ENCODE data around the gene ZNF574.
"Not testable (repeated sequence)": the region's sequence is repeated elsewhere in the genome, so short reads cannot be mapped to it uniquely, and the experiment has no call there.

Gene ZNF574

GRCh38 chr19:42081584-42082203 lies 5.7 kb downstream of the ZNF574 start:
- no peak for DNase-seq

DNA sequence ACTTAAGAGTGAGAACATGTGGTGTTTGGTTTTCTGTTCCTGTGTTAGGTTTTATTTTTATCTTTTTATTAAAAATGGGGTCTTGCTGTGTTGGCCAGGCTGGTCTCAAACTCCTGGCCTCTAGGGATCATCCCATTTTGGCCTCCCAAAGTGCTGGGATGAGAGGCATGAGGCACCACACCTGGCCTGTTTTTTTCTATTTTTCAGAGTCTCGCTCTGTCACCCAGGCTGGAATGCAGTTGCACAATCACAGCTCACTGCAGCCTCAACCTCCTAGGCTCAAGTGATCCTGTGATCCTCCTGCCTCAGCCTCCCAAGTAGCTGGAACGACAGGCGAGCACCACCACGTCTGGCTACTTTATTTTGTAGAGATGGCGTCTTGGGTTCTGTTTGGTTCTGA lies 7.6 kb downstream of the ZNF574 start:
- DNase-seq: no peak

DNA sequence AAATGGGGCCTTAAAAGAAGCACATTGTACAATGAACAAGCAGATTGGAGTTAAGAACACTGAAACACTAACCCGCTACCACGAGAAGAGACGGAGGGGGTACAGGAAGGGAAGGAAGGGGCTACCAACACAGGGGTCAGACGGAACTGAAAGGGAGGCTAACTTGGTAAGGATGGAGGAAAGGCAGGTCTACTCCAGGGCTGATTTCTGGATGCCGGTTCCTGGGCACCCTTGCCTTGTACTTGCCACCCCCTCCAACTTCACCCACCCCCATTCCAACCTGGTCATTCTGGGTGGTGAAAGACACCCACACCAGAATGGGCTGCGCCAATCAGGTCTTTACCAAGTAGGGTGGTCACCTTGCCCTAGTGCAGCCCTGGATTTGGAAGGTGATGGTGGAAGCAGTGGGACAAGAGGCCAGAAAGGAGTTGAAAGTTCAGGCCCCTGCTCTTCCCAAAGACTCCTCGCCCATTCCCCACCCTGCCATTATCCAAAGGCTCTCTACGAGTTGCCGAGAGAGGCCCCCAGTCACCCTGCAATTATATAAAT lies 10.3 kb downstream of the ZNF574 start:
- DNase-seq: no peak

DNA sequence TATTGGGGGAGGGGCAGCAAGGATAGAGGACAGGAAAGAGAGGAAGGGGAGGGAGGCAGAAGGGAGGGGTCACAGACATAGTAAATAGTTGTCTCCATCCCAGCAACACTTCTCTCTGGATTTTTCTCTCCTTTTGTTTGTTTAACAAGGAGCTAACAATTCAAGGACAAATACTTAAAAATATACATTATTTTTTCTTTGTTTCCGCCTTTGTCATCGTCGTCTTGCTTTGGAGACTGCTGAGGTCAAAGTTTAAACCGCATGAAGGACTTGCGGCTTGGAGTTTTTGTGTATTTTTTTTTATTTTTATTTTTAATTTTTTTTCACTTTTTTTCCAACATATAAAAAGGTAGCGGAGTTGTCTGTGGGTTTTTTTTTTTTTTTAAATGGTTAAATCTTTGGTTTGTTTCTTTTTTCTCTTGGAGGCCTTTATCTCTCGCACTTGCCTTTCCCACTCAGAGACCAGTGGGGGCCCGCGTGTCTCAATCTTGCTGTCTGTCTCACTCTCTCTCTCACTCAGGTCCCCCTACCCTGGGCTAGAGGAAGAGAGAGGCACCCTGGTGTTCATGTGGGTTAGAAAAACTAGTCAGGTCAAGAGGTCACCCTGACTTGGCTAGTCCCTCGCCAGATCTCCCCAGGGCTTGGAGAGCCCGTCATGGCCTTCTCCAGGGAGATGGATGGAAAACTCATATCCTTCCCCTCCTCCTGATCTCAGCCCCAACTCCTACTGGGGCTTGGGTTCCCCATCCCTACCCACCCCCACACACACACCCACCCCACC lies 11.0 kb downstream of the ZNF574 start:
- no peak for DNase-seq

GRCh38 chr19:42088471-42089190 lies 12.7 kb downstream of the ZNF574 start:
- no peak for DNase-seq

DNA sequence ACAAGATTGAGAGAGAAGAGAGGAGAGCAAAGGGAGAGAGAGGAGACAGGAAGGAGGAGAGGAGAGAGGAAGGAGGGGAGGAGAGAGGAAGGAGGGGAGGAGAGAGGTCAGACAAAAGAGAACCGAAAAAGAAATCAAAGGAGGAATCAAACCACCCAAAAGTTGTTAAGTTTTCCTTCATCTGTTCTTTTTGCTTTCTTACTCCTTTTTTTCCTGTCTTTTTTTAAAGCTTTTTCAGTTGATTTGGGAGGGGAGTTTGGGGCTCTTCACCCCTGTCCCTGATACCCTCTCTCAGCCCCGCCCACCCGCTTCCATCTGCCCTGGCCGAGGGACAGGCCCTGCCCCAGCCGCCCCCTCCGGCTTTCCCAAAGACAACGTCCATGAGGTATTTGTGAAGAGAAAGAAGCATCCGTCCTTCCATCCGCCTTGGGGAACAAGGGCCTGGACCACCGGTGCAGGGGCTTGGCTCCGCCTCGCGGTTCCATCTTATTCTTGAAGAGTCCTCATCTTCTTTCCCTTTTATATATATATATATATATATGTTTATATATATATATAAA lies 13.3 kb downstream of the ZNF574 start:
- no peak for DNase-seq

- no peak for DNase-seq
These were observed 13.8 kb downstream of the ZNF574 start for GRCh38 chr19:42089772-42090171.

DNA sequence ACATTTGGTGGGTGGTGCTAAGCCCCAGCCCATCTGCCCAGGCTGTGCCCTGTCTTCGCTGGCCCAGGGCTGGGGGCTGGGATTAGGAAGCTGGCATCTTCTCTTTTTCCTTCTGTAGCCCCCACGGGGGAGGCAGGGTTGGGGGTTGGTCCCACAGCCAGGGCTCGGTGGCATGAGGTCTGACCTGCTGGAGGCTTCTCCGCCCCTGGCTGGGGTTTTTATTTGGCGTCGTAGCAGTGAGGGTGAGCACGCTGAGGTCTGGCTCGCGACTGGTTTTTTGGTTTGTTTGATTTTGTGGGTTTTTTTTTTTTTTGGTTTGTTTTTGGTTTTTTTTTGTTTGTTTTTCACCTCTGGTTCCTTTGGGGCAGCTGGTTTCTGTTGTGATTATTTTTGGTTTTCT lies 14.7 kb downstream of the ZNF574 start:
- no peak for DNase-seq

DNA sequence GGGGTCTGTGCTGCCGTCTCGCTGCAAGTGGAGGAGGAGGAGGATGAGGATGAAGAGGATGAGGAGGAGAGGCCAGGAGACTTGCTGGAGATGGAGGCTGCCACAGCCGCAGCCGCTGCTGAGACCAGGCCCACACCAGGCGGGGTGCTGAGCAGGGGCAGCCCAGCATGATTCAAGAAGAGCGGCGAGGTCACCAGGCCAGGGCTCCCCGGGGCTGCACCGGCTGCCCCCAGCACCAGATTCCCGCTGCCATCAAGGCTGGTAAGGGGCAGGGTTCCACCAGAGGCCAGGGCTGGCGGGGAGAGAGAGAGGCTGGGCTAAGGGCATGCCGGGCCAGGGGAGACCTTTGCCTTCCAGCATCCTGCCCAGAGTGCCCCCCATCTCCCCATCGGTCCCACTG lies 15.3 kb downstream of the ZNF574 start:
- no peak for DNase-seq

GRCh38 chr19:42091742-42092141 lies 15.8 kb downstream of the ZNF574 start:
- no peak for DNase-seq

DNA sequence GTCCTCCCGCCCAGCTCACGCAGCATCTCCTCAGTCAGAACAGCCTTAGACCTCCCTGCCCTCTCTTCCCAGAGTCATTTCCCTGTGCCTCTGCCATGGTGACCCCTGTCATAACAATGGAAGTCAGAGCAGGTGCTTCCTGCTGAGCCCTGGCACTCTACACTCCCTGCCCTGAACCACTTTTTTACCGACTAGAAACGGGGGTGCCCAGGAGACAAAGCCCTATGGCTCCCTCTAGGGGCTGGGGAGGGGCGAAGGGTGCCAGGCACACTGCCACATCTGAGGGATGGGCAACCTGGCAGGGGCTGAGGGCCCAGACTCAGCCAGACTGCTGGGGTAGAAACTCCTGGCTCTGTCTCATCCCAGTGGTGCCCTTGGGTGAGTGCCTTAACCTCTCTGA lies 16.4 kb downstream of the ZNF574 start:
- DNase-seq: no peak

DNA sequence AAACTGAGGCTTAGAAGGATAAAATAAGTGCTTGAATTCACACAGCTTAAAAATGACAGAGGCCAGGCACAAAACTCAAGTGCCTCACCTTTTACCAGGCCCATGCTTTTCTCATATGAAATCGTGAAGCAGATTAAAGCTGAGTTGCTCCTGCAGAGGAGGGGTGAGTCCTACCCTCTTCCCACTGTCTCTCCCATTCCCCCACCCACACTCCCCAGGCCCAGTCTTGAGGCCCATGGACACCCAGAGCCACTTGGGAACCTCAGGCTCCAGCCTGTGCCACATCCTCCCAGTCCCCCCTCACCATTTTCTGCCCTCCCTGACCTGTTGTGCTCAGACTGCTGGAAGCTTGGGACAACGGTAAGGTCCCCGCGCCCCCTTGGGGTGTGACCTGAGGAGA lies 17.5 kb downstream of the ZNF574 start:
- no peak for DNase-seq

- no peak for DNase-seq
These were observed 18.0 kb downstream of the ZNF574 start for GRCh38 chr19:42093926-42094325.

- no peak for DNase-seq
These were observed 19.3 kb downstream of the ZNF574 start for GRCh38 chr19:42095142-42095813.

DNA sequence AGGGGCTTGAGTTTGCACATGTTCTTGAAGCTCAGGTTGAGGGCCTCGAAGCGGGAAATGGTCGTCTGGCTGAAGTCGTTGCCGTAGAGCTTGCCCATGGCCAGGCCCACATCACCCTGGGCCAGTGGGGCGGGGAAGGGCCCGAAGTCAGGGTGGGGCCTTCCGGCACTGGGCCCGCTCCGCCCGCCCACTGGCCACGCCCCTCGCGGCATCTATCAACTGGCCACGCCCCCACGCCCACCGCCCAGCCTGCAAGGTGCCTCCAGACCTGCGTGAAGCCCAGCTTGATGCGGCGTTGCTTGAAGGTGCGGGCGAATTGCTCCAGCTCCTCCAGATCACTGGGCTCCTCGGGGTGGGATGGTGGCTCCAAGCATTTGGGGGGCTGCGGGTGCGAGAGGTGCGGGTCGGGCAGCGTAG lies 19.9 kb downstream of the ZNF574 start:
- DNase-seq: no peak

GRCh38 chr19:42096255-42096837 lies 20.4 kb downstream of the ZNF574 start:
- DNase-seq: no peak

DNA sequence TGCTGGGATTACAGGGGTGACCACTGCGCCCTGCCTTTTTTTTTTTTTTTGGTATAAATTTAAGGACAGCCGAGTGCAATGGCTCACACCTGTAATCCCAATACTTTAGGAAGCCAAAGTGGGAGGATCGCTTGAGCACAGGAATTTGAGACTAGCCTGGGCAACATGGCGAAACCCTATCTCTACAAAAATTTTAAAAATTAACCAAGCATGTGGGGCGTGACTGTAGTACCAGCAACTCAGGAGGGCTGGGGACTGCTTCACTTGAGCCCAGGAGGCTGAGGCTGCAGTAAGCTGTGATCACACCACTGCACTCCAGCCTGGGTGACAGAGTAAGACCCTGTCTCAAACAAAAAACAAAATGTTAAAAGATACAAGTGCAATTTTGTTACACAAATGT lies 21.5 kb downstream of the ZNF574 start:
- no peak for DNase-seq

DNA sequence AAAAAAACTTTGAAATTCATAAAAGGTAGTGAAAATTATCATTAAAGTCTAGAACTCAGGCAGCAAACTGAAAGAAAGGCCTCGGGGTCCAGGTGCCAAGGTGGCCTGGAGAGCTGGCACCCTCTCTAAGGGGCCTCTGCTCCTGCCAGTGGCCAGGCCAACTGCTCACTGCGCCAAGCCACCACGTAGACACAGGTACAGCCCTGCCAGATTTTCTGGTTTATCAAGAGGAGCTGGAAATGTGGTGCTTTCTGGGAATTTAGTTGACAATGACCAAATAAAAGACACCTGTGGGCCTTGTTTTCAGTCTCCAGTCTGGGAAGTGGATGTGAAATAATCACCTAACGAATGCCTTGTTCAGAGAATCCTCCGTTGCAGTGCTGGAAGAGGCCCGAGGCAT lies 22.8 kb downstream of the ZNF574 start:
- DNase-seq: no peak

- DNase-seq: no peak
These were observed 23.5 kb downstream of the ZNF574 start for GRCh38 chr19:42099336-42099925.

- DNase-seq: not testable (repeated sequence)
These were observed 24.3 kb downstream of the ZNF574 start for GRCh38 chr19:42100241-42100640.

DNA sequence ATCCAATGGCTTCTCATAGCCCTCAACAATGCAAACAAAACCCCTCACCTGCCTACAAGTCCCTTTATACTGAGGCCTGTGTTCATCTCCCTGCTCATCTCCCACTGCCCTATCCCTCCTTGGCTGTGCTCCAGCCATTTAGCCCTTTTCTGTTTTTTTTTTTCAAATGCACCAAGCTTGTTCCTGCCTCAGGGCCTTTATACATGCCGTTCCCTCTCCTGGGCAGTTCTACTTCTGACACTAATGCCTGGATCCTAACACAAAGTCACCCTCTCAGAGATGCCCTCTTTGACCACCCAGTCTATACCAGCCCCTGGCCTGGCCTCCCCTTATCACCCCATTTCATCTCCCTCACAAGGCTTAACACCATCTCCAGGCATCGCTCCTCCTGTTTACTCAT lies 26.9 kb downstream of the ZNF574 start:
- no peak for DNase-seq

DNA sequence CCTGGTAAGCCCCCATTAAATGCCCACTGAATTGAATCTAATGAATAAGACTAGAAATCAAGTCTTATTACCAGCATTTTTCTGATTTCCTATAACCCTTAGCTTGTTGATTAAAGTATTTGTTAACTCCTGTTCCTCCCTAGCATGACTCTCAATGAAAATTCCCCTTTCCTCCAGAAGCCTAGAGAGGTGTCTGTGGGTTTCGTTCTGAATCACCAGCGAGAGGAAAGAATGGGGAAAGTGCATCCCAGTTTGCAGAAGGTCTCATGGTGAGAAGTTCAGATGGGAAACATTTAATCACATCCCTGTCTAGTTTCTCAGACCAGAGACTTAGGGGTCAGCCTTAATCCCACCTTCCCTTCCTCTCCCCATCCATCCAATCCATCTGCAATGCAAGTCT lies 29.4 kb downstream of the ZNF574 start:
- DNase-seq: no peak

Measured in T1000 (cell line).